HepG2 (cell line): ENCODE measurements around the gene PPRC1. TPM values are rescaled to one million over a fixed set of nuclear protein-coding genes. Genes with fewer than 3 reads are reported as not detected.

Experiments used
- AGO2 ChIP-seq: fragments of 200-400 bp; formaldehyde crosslinking; optimal IDR thresholded peaks from 2 replicates; pipeline ENCODE3; 2017; ENCODE audit warnings: mild to moderate bottlenecking, low read depth, low read length, moderate library complexity
- ASH2L ChIP-seq: fragments of 300-600, 200-600 bp; sonication (generic); IDR thresholded peaks from 2 replicates; pipeline ENCODE4 v1.7.0; 2017; ENCODE audit warnings: low read depth, mild to moderate bottlenecking, moderate library complexity, mixed read lengths, low read length; ENCODE audit not compliant: insufficient read length
- FIP1L1 ChIP-seq: fragments of 200-400 bp; formaldehyde crosslinking; IDR thresholded peaks from 2 replicates; pipeline ENCODE4 v1.6.1; 2018; ENCODE audit warnings: low read depth, mild to moderate bottlenecking, low read length, moderate library complexity, borderline replicate concordance; ENCODE audit not compliant: insufficient read depth
- GLI4 ChIP-seq: sonication (generic); formaldehyde crosslinking; IDR thresholded peaks from 2 replicates; pipeline ENCODE4 v1.5.1; 2020; ENCODE audit warnings: missing genetic modification reagents, mild to moderate bottlenecking, moderate library complexity, borderline replicate concordance
- IRX3 ChIP-seq: sonication (generic); formaldehyde crosslinking; IDR thresholded peaks from 2 replicates; pipeline ENCODE4 v1.8.1; 2023; ENCODE audit warnings: mild to moderate bottlenecking, low read depth, missing genetic modification reagents, borderline replicate concordance
- KDM6A ChIP-seq: IDR thresholded peaks from 2 replicates; pipeline ENCODE4 v1.6.1; 2016; ENCODE audit warnings: low read depth
- KLF11 ChIP-seq: IDR thresholded peaks from 2 replicates; pipeline ENCODE4 v1.6.1; 2016; ENCODE audit warnings: missing compliant biosample characterization
- MYNN ChIP-seq: sonication (generic); formaldehyde crosslinking; IDR thresholded peaks from 2 replicates; pipeline ENCODE4 v1.4.0; 2020; ENCODE audit warnings: mild to moderate bottlenecking, low read depth, missing genetic modification reagents
- NR2F1 ChIP-seq, 2 experiments: fragments of 450-650 bp in 1 of 2; formaldehyde crosslinking in 1 of 2; IDR thresholded peaks; 2 replicates each; pipeline versions ENCODE4 v1.5.0 to v1.6.1; 2016 to 2020; ENCODE audit warnings: mild to moderate bottlenecking in 1 of 2, missing compliant biosample characterization in 1 of 2, missing genetic modification reagents in 1 of 2, moderate library complexity in 1 of 2
- RFX3 ChIP-seq: IDR thresholded peaks from 2 replicates; pipeline ENCODE4 v1.6.1; 2016; ENCODE audit warnings: missing biosample characterization, missing genetic modification reagents
- SRSF9 ChIP-seq: fragments of 200-400 bp; formaldehyde crosslinking; IDR thresholded peaks from 2 replicates; pipeline ENCODE4 v1.6.1; 2018; ENCODE audit warnings: borderline replicate concordance, mild to moderate bottlenecking, low read depth, low read length; ENCODE audit not compliant: insufficient read depth, poor library complexity, severe bottlenecking
- TAF1 ChIP-seq: sonication (generic); formaldehyde crosslinking; IDR thresholded peaks from 2 replicates; pipeline ENCODE4 v1.4.0; 2020; ENCODE audit warnings: missing genetic modification reagents
- TFAP4 ChIP-seq: sonication (generic); IDR thresholded peaks from 2 replicates; pipeline ENCODE4 v1.6.1; 2016; ENCODE audit warnings: low read depth, borderline replicate concordance
- TRIM24 ChIP-seq: sonication (generic); formaldehyde crosslinking; IDR thresholded peaks from 2 replicates; pipeline ENCODE4 v1.8.0; 2022; ENCODE audit warnings: mild to moderate bottlenecking, missing genetic modification reagents
- ZBTB7A ChIP-seq: sonication (generic); formaldehyde crosslinking; IDR thresholded peaks from 2 replicates; pipeline ENCODE4 v1.8.0; 2022; ENCODE audit warnings: mild to moderate bottlenecking, missing genetic modification reagents
- ZBTB7B ChIP-seq: sonication (generic); formaldehyde crosslinking; IDR thresholded peaks from 2 replicates; pipeline ENCODE4 v1.4.0; 2020; ENCODE audit warnings: missing genetic modification reagents
- ZFAT ChIP-seq: sonication (generic); formaldehyde crosslinking; conservative IDR thresholded peaks from 2 replicates; pipeline ENCODE4 v1.8.1; 2023; ENCODE audit warnings: missing genetic modification reagents, inconsistent platforms
- ZFP36 ChIP-seq: fragments of 150-350 bp; IDR thresholded peaks from 2 replicates; pipeline ENCODE4 v1.6.1; 2018; ENCODE audit warnings: borderline replicate concordance, low read length, low read depth; ENCODE audit not compliant: partially characterized antibody
- ZFP36L1 ChIP-seq: sonication (generic); formaldehyde crosslinking; IDR thresholded peaks from 2 replicates; pipeline ENCODE4 v1.8.0; 2022; ENCODE audit warnings: mild to moderate bottlenecking, missing genetic modification reagents, moderate library complexity
- ZNF337 ChIP-seq: sonication (generic); formaldehyde crosslinking; IDR thresholded peaks from 2 replicates; pipeline ENCODE4 v1.5.1; 2020; ENCODE audit warnings: missing genetic modification reagents, low read depth, mild to moderate bottlenecking, borderline replicate concordance
- ZNF552 ChIP-seq: sonication (generic); formaldehyde crosslinking; IDR thresholded peaks from 2 replicates; pipeline ENCODE4 v1.9.0; 2022; ENCODE audit warnings: missing genetic modification reagents, mild to moderate bottlenecking, borderline replicate concordance
- ZNF652 ChIP-seq: IDR thresholded peaks from 2 replicates; pipeline ENCODE4 v1.6.1; 2016; ENCODE audit warnings: low read depth, borderline replicate concordance
- polyA plus RNA-seq, 8 experiments: library from polyadenylated mRNA; depleted of rRNA in 3 of 8; stranded (reverse) in 7 of 8; unstranded in 1 of 8; fragments of >200 nt; fragmentation: Illumina TruSeq in 4 of 8; extraction: Trizol in 4 of 8; gene quantifications; 2 replicates each; pipeline versions ENCODE4 v1.2.1 to v1.2.3, GENCODE V29; 2011 to 2016; ENCODE audit warnings: low read depth in 4 of 8, missing spikeins in 1 of 8, mixed read lengths in 1 of 8; ENCODE audit not compliant: insufficient read depth in 1 of 8
- total RNA-seq, 5 experiments: library from RNA; depleted of rRNA; stranded (reverse); fragments of >200 nt; fragmentation: Illumina TruSeq; extraction: Trizol; gene quantifications; 2 replicates each; pipeline ENCODE4 v1.2.3, GENCODE V29; 2016; ENCODE audit warnings: low read depth in 1 of 5
- TF ChIP-seq, protein P1 (sequence below): sonication (generic); formaldehyde crosslinking; conservative IDR thresholded peaks from 2 replicates; pipeline ENCODE4 v1.4.0; 2020; ENCODE audit warnings: mild to moderate bottlenecking, missing genetic modification reagents, moderate library complexity
- TF ChIP-seq, protein P2 (sequence below): IDR thresholded peaks from 2 replicates; pipeline ENCODE4 v1.6.1; 2016; ENCODE audit warnings: low read depth, borderline replicate concordance
- TF ChIP-seq, protein P3 (sequence below): sonication (generic); formaldehyde crosslinking; IDR thresholded peaks from 2 replicates; pipeline ENCODE4 v1.8.0; 2022; ENCODE audit warnings: mild to moderate bottlenecking, missing genetic modification reagents, borderline replicate concordance

PPRC1 gene
- total and polyA plus RNA-seq, 2 of the 13 experiments (the other 11 are each of a cell fraction or from before 2014, with no cell fraction given) = 18.7 to 24.2 TPM

GRCh38 chr10:102152545-102152890 lies 19.7 kb downstream of the PPRC1 start (continued):
- TF ChIP-seq, protein P1, sequence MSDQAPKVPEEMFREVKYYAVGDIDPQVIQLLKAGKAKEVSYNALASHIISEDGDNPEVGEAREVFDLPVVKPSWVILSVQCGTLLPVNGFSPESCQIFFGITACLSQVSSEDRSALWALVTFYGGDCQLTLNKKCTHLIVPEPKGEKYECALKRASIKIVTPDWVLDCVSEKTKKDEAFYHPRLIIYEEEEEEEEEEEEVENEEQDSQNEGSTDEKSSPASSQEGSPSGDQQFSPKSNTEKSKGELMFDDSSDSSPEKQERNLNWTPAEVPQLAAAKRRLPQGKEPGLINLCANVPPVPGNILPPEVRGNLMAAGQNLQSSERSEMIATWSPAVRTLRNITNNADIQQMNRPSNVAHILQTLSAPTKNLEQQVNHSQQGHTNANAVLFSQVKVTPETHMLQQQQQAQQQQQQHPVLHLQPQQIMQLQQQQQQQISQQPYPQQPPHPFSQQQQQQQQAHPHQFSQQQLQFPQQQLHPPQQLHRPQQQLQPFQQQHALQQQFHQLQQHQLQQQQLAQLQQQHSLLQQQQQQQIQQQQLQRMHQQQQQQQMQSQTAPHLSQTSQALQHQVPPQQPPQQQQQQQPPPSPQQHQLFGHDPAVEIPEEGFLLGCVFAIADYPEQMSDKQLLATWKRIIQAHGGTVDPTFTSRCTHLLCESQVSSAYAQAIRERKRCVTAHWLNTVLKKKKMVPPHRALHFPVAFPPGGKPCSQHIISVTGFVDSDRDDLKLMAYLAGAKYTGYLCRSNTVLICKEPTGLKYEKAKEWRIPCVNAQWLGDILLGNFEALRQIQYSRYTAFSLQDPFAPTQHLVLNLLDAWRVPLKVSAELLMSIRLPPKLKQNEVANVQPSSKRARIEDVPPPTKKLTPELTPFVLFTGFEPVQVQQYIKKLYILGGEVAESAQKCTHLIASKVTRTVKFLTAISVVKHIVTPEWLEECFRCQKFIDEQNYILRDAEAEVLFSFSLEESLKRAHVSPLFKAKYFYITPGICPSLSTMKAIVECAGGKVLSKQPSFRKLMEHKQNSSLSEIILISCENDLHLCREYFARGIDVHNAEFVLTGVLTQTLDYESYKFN (CRISPR knock-in tag) = no peak
- TF ChIP-seq ZFP36L1 (CRISPR knock-in tag) (no peak), ZBTB7A (CRISPR knock-in tag) (no peak; the same call in 1 of the 2 replicates), MYNN (CRISPR knock-in tag) (no peak; the same call in 1 of the 2 replicates), ASH2L (no peak), AGO2 (peak; percentile 14), RFX3 (CRISPR knock-in tag) (no peak), TFAP4 (no peak), ZFP36 (no peak), SRSF9 (no peak), ZNF337 (CRISPR knock-in tag) (no peak), ZFAT (CRISPR knock-in tag) (no peak), TAF1 (CRISPR knock-in tag) (0 out of 2 replicates have a peak, but pooled peaks have one; percentile 45), ZBTB7B (CRISPR knock-in tag) (no peak), KLF11 (CRISPR knock-in tag) (no peak), KDM6A (no peak), TRIM24 (no peak), ZNF552 (CRISPR knock-in tag) (no peak), GLI4 (peak; percentile 23; the same call in 1 of the 2 replicates), IRX3 (CRISPR knock-in tag) (no peak), FIP1L1 (no peak), NR2F1 (CRISPR knock-in tag; IDR thresholded peaks at IDR 0.05) (no peak), ZNF652 (CRISPR knock-in tag) (no peak)
- TF ChIP-seq, protein P2, sequence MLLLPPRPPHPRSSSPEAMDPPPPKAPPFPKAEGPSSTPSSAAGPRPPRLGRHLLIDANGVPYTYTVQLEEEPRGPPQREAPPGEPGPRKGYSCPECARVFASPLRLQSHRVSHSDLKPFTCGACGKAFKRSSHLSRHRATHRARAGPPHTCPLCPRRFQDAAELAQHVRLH (CRISPR knock-in tag) = peak; percentile 1; the same call in 1 of the 2 replicates
- TF ChIP-seq, protein P3, sequence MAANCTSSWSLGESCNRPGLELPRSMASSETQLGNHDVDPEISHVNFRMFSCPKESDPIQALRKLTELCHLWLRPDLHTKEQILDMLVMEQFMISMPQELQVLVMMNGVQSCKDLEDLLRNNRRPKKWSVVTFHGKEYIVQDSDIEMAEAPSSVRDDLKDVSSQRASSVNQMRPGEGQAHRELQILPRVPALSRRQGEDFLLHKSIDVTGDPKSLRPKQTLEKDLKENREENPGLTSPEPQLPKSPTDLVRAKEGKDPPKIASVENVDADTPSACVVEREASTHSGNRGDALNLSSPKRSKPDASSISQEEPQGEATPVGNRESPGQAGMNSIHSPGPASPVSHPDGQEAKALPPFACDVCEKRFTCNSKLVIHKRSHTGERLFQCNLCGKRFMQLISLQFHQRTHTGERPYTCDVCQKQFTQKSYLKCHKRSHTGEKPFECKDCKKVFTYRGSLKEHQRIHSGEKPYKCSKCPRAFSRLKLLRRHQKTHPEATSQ = no peak
